Inflammatory macrophage (primary cell): ENCODE measurements around the gene RYR2.

Experiments
- DNase-seq, 2 donors: peaks; one replicate each; pipeline ENCODE4 v3.0.0-alpha.2; 2020 to 2022

Gene RYR2

GRCh38 chr1:237749122-237749521, 707.1 kb downstream of the RYR2 start:
- DNase-seq = no peak

- no peak for DNase-seq
Measured at GRCh38 chr1:237751090-237751489, 709.1 kb downstream of the RYR2 start.

DNA sequence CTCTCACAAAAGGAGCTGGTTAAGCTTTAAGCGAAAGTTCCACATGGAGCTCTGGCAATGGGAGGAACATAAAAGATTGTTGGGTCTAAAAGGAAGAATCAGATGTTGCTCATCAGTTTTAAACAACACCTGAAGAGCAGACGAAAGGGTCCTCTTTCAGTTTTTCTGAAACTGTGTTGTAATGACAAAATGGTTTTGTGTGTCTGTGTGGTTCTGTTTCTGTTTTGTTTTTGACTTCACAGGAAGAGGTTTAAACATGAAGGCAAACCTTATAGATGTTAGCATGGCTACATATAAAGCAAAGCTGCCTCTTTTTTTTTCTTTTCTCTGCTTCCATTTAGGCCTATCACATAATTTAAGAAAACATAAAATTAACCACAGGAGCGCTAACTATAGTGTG, 712.6 kb downstream of the RYR2 start:
- no peak for DNase-seq

- no peak for DNase-seq
Measured at GRCh38 chr1:237756304-237756967, 714.5 kb downstream of the RYR2 start.

DNA sequence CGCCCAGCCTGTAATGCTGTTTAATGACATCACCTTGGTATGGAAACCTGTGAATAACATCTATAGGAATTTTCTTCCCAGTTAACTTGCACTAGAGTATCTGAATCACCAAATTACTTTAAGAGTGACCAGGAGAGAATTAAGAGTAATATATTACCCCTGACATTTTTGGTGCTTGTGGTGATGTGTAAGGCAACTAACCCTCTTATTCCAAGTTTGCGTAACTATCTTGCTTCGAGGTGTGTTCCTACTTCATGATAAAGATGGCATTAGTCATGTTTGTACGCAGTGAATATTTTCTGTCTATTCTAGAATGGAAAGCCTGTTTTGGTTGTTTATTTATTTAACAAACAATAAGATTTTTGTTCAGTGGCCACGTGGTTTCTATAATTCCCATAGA, 717.4 kb downstream of the RYR2 start:
- DNase-seq = no peak

DNA sequence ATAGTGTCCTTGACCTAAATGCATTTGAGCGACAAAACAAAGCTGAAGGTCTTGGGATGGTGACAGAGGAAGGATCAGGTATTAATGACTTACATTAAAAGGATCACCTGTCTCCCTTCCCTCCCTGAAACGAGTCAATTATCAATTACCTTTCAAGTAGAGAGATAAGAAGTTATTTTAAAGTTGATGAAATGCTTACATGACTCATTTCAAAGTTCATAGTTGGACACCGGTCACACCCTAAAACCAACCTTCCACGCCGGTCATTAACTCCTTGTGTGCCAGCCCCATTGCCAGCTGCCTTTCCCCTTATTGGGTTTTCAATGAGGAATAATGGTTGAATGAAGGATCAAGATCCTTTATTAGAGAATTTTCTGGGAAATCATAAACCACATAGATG, 719.0 kb downstream of the RYR2 start:
- DNase-seq = no peak

- no peak for DNase-seq
Measured at GRCh38 chr1:237763137-237763536, 721.2 kb downstream of the RYR2 start.

- no peak for DNase-seq
Measured at GRCh38 chr1:237763751-237764150, 721.8 kb downstream of the RYR2 start.

DNA sequence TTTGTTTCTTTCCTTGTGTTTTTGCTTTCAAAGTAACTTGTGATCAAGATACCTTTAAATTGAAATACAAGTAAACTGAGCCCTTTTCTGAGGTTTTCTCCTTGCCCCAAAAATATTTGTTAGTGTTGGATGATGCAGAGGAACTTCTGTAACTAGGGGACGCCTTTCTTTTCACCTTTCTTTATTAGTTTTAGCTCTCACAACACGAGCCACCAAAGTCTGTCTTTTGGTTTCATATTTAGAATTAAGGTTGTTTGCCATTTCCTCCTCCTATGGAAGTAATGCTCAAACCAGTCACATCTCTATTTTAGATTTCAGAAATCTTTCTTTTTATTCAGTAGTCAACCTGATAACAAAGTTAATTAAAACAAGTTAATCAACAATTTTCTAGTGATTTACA, 727.9 kb downstream of the RYR2 start:
- no peak for DNase-seq

DNA sequence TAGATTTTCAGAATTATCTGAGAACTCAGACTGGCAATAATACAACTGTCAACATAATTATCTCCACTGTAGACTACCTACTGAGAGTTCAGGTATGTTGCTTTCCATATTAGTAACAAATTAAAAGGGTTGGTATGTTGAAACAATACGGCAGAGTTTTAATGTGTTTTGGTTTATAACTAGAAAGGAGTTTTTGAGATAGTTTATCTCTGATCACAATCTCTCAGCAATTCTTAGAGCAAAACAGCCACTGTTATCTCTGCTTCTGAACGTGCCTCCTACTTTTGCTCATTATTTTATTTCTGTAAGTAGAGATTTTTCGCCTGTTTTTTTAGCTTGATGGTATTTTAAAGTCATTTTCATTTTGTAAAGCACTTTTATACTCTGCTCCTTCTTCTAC, 730.0 kb downstream of the RYR2 start:
- DNase-seq = no peak

- no peak for DNase-seq
Measured at GRCh38 chr1:237774246-237774645, 732.3 kb downstream of the RYR2 start.

DNA sequence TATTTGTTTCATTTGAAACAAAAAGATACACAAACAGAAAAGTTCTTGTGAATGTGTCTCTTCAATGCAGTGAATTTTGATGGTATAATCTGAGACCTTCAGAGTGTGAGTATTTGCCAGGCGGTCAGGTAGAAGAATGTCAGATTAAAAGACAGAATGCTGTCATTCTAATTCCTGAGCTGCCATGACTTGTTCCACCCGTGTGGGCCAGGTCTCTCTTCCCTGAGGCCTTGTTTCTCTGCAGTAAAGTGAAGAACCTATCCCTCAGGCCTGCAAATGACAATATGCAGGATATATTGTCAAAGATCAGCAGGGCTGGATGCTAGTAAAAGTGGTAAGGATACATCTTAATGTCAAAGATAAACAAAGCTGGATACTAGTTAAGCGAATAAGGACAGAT, 737.4 kb downstream of the RYR2 start:
- DNase-seq = no peak

DNA sequence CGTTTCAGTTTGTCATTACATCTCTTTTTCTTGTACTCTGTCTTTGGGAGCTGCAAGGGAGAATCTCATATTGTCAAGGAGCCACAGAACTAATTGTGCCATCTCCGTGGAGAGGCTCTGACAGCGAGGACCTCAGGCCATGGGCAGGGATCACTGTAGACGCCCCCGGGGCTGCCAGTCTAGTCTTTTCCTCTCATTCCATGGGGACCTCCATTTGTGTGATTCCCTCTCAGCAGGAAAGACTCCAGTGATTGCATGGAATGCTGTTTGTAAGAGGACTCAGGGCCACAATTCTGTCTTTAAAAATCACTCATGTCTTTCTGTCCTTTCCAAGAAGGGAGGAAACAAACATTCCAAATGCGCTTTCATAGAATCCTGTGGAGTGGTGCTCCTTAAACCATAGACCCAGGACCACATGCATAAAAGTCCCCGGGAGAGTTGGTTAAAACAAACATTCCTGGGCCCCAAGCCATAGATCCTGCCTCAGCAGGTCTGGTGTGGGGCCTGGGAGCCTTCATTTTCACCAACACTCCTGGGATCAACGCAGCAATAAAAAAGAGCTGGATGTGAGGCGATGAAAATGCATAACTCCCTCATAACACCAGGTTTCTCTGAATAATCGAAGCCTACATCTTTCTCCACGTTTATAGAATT, 744.2 kb downstream of the RYR2 start:
- no peak for DNase-seq

GRCh38 chr1:237788069-237788468, 746.1 kb downstream of the RYR2 start:
- DNase-seq = no peak

GRCh38 chr1:237789619-237790018, 747.6 kb downstream of the RYR2 start:
- no peak for DNase-seq

- DNase-seq = no peak
Measured at GRCh38 chr1:237791592-237791991, 749.6 kb downstream of the RYR2 start.

- DNase-seq = no peak
Measured at GRCh38 chr1:237792149-237792548, 750.2 kb downstream of the RYR2 start.

DNA sequence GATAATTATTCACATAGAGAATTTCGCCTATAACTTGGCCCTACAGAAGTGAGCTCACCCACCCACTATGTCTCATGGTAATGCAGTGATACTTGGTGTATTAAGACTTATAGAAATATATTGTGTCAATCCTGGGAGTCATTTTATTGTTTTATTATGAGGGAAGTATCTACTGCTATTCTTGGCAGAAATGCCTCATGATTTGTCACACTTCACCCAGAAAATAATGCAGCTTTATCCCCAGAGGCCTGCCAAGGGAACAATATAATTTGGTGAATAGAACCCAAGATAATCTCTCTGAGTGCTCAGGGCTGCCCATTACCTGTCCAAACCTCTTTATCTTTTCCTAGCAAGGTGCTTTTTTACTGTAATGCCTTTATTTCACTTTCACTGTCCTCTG, 750.7 kb downstream of the RYR2 start:
- DNase-seq = no peak

GRCh38 chr1:237794071-237794470, 752.1 kb downstream of the RYR2 start:
- DNase-seq = no peak

DNA sequence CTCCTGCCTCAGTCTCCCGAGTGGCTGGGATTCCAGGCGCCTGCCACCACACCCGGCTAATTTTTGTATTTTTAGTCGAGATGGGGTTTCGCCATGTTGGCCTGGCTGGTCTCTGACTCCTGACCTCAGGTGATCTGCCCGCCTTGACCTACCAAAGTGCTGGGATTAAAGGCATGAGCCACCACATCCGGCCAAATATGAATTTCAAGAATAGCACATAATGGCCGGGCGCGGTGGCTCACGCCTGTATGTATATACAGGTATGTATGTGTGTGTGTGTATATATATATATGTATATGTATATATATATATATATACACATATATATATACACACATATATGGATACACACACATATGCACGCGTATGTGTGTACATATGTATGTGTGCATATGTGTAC, 753.6 kb downstream of the RYR2 start:
- no peak for DNase-seq

- peak in 1 of 2 donors; percentile 2 for DNase-seq
Measured at GRCh38 chr1:237799762-237800474, 757.9 kb downstream of the RYR2 start.

- DNase-seq = no peak
Measured at GRCh38 chr1:237804516-237804915, 762.5 kb downstream of the RYR2 start.

GRCh38 chr1:237809099-237809498, 767.1 kb downstream of the RYR2 start:
- DNase-seq = no peak

DNA sequence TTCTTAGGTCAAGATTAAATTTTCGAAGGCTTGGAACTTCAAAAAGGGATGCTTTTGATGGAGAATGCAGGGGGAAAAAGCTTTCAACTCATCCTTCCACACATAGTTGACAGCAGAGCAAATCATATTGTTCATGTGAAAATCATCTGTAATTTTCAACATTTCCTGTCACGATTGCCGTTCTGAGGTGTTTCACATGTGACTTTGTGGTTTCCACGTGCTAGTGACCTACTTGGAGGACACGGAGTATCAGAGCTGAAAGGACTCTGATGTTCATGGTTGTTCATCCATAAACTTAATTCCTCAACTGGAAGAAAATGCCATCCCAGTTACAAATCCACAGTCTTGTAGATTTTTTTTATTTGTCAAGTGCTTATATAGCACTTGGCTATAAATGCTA, 769.6 kb downstream of the RYR2 start:
- no peak for DNase-seq
